ENCODE data around the gene TCOF1.

The TCOF1 gene, protein sequence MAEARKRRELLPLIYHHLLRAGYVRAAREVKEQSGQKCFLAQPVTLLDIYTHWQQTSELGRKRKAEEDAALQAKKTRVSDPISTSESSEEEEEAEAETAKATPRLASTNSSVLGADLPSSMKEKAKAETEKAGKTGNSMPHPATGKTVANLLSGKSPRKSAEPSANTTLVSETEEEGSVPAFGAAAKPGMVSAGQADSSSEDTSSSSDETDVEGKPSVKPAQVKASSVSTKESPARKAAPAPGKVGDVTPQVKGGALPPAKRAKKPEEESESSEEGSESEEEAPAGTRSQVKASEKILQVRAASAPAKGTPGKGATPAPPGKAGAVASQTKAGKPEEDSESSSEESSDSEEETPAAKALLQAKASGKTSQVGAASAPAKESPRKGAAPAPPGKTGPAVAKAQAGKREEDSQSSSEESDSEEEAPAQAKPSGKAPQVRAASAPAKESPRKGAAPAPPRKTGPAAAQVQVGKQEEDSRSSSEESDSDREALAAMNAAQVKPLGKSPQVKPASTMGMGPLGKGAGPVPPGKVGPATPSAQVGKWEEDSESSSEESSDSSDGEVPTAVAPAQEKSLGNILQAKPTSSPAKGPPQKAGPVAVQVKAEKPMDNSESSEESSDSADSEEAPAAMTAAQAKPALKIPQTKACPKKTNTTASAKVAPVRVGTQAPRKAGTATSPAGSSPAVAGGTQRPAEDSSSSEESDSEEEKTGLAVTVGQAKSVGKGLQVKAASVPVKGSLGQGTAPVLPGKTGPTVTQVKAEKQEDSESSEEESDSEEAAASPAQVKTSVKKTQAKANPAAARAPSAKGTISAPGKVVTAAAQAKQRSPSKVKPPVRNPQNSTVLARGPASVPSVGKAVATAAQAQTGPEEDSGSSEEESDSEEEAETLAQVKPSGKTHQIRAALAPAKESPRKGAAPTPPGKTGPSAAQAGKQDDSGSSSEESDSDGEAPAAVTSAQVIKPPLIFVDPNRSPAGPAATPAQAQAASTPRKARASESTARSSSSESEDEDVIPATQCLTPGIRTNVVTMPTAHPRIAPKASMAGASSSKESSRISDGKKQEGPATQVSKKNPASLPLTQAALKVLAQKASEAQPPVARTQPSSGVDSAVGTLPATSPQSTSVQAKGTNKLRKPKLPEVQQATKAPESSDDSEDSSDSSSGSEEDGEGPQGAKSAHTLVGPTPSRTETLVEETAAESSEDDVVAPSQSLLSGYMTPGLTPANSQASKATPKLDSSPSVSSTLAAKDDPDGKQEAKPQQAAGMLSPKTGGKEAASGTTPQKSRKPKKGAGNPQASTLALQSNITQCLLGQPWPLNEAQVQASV (N-terminal part only)

DNA sequence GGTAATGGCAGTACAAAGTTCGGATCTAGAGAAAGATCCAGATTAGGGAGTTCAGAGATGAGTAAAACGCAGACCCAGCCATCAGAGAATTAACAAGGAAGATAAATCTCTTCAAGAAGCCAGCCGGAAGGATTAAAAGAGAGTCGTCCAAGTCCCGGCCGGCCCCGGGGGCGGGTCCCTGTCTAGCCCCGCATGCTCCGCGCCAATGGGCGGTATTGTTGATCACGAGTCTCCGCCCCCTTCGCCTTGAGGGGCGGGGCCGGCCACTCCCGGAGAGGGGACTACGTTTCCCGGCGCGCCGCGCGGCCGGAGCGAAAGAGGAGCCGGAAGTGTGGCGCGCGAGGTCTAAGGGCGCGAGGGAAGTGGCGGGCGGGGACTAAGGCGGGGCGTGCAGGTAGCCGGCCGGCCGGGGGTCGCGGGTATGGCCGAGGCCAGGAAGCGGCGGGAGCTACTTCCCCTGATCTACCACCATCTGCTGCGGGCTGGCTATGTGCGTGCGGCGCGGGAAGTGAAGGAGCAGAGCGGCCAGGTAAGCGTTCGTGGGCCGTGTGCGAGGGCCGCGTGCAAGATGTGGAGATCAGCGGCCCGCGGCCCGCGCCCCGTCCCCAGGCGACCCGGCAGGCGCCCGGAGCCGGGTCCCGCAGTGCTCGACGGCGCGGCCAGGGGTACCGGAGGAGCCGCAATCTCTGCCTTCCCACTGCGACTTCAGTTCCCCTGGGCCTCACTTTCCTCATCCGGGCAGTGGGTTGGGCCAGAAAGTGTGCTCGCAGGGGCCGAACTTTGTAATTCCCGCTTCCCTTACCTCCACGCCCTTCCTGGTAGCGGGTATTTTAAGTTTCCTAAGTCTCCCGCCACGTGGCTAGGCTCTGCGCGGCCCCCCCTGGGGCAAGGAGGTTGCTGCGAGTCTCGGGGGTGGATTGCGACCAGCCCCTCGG lies at the start of gene TCOF1:
Gene TCOF1, plus strand, starts transcription at position 372 of the 935 bp plus-strand sequence. Its CDS starts 50 bp downstream, at position 422.
- DNase-seq: peak; percentile 87

DNA sequence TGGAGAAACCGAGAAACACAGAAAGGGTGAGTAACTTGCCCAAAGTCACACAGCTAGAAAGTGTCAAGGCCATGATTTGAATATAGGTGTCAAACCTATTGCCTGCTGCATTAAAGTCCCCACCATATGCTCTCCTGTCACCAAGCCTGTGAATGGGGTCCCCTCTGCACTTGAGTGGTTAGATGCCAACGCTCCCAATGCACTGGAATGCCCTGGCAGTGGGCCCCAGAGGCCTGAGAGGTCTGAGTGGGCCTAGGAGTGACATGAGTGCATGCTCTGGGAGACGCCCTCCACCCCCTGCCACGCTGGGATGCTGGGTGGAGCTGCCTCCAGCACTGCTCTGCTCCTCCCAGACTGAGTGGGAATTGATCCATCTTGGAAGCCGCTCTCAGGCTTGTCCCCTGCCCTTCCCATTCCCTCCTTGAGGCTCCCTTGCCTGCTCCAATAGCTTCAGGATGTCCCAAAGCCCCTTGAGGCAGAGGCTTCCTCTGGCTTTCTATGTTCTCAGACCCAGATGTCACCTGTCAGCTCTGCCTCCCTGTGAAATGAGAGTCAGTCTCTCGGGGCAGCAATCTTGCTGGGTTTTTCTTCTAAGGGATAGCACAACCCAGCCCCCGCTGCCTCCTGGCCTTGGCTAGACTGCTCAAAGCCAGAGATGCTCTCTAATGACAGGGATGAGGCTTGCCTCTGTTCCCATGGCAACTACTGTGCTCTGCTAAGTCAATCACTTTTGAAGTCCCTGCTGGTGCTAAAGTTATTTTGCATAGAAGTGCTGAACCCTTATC lies 48.2 kb upstream of the TCOF1 start:
- DNase-seq: no peak

DNA sequence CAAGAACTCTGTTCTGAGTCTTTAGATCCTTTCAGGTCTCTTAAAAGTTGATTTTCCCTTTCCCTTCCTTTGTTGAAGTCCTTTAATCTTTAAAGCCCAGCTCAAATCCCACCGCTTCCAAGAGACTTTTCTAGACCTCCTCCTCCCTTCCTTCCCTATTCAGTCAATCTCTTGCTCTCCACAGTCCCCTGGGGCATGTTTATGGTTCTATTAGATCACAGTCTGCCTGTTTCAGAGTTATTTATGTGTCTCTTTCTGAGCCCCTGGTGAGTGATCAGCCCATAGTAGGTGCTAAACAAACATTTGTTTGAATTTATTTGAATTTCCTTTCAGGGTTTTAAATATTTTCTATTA lies 47.6 kb upstream of the TCOF1 start:
- no peak for DNase-seq

DNA sequence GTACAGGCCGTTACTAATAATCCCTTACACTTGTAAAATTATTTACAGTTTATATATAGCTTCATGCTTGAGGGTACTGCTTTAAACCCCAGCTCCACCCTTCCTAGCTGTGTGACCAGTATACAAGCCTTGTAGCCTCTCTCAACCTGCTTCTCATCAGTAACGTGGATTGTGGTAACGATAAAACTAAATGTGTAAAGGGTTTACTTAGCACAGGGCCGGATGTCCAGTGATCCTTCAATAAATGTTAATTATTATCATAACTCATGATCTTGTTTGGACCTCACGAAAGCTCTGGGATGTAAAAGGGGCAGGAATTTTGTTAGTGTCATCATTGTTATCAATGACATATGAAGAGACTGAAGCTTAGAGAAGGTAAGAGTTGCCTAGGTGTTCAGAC lies 47.3 kb upstream of the TCOF1 start:
- DNase-seq: no peak

DNA sequence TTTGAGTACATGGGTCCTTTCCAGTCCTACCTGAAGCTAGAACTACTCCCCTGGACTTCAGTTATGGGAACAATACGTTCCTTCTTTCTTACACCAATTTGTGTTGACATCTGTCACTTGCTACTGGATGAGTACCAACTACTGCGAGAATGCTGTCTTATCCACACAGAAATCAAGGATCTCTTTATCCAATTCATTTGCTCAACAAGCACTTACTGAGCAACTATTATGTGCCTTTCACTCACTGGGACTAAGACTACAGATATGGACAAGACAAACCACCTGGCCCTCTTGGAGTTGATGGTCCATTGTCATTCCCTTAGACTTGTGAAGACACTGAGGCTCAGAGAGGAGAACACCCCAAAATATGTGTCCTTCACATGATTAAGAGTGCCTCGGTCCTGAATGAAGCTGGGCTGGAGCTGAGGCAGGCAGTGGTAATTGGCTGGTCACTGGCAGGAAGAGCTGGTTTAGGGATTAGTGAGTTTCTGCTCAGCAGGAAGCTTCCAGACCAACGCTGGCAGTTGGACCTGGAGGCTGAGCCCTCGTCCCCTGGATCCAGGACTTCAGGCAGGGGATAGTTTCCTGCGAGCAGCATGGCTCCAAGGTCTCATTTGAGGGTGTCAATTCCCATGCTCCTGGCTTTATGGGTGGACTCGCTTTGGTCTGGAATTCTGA lies 46.3 kb upstream of the TCOF1 start:
- no peak for DNase-seq

DNA sequence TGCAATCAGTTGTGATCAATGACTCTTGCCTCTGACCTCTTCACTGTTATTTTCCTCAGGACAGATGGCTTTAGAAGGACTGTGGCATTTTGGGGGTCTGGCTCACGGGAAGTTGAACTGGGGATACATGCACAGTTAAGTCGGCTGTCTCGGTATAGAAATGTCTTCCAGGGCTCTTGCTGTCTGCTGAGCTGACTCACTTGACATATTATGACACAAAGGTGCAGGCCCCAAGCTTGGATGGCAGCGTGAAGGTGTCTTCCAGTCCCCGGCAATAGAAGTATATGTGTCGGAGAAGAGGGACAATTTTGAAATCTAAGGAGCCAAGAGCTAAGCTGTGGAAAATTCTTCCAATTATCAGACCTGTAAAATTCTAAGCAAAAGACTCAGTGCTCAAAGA lies 45.0 kb upstream of the TCOF1 start:
- DNase-seq: no peak

DNA sequence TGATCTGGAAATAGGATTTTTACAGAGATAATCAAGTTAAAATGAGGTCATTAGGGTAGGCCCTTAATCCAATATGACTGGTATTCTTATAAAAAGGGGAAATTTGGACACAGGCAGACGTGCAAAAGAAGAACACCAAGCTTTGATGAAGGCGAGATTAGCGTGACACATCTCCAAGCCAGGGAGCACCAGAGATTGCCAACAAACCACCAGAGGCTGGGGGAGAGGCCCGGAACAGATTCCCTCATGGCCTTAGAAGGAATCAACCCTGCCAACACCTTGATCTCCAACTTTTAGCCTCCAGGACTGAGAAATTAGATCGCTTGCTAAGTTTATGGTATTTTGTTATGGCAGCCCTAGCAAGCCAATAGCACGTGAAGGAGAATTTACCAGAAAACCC lies 44.0 kb upstream of the TCOF1 start:
- DNase-seq: no peak

DNA sequence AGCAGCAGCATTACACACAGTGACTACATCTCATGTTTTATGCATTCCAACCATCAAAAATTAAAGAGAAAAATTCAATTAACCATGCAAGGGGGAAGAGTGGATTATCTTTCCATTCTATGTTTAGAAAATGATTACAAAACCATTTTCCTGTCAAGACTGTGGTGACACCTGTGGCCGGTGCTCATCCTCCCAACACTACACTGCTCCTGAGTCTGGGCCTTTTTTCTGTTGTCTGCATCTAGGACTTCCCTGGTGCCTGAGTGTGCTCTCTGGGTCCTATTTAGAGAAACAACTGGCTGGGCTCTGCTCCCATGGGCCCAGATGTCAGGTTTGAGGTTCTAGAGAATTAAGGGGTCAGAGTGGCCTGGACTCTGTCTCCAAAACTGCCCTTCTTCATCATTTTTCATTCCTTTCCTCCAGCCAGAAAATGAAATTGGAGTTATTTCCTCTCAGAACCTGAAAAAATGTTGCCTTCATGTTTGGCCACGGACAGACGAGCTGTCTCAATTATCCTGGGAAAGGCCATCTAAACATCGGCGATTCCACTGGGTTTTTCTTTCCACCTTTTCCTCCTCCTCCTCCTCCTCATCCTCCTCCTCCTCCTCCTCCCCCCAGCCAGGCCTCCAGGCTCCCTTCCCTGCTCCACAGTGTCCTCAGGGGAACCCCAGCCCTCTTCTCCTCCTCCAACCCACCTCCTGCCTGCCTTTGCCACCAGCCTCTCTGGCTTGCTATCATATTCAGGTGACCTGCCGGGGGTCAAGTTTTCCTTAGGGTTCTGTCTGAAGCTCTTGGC lies 43.4 kb upstream of the TCOF1 start:
- no peak for DNase-seq

DNA sequence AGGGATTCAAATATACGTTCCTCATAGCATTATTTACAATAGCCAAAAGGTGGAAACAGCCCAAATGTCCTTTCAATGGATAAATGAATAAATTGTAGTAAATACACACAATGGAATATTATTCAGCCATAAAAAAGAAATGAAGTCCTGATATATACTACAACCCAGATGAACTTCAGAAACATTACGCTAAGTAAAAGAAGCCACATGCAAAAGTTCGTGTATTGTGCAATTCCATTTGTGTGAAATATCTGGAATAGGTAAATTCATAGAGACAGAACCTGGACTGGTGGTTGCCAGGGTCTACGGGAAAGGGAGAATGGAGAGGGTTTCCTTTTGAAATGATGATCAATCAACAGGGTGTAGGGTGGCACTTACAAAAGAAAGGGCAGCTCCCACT lies 42.3 kb upstream of the TCOF1 start:
- DNase-seq: no peak

DNA sequence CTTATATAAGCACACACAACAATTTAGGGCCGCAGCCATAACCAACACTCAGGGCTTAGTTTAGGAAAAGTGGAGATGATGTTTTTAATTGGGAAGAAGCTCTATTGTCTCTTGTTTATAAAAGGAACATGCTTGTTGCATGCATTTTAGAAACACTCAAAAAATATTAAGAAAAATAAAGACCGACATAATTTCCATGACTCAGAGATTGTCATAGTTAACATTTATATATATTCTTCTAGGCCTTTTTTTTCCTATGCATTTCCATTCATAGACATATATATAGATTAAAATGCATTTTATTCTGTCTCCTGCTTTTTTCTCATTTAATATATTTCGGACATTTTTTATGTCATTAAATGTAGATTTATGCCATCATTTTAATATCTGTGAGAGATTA lies 41.2 kb upstream of the TCOF1 start:
- DNase-seq: no peak

DNA sequence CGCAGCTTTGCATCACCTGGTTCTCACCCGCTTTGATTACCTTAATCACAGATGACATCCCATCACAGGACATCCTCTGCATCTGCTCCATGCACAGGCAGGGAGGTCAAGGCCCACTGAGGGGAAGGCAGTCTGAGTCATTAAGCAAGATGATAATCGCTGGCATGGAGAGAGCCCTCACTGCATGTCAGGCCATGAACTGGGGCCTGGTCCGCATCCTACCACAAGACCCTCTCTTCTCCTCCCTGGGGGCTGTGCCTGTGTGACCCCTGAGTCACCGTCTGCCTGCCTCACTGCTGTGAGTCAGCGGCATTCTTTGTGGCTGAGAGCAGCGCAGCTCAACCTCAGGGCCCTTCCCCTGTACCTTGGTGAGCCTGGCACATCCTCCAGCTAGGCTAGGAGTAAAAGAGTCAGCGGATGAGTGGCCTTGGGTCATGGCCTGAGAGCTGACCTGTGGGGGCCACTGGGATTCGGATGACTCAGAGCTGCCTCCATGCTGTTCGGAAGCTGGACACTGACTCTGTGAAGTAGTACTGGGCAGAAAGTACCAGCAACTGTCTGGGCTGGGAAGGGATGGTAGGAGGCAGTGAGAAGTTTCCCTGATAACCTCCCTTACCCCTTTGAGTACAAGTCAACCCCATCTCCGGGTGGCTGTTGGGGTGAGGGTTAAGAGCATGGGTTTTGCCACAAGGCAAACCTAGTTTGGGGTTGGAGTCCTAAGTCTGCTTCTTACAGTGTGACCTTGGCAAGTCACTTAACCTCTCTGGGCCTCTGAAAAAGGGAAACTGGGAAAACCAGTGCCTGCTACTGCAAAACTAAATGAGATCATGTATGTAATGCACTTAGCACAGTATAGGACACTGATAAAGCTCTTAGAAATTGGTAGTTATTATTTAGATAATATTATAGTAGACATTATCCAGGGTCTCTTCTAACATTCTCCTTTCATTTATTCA lies 40.2 kb upstream of the TCOF1 start:
- no peak for DNase-seq

DNA sequence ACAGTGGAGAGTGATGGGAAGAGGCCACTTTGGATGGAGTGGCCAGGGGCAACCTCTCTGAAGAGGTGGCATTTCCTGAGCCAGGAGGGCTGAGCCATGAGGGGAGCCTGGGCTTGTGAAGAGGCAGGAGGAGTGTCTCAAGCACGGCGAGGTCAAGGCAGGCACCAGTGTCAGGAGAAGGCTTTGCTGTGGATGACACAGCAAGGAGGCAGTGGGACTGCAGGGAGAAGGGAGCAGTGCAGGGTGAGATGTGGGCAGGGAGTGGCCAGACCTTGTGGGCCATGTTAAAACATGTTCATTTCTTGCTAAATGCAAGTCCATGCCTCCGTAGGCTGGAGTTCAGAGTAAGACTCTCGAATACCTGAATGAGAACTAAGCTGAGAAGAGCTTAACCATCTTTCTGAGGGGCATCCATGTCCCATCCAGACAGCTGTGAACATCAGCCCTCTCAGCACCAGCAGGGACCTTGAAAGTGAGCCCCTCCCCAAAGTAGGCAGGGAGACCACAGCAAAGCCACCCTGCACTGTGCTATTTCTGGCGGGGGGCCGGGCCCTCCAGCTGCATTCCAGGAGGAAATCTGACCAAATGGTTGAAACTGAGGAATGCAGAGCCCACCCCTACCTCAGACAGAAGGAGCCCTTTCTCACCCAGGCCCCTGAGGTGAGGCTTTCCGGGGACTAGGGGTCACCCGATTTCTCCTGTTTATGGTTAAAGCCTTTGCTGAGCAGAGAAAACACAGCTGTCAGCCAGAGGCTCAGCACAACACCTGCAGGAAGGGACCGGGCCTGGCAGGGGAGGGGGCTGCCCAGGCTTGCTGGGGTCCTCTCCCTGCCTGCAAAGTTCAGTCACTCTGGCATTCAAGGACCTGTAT lies 38.6 kb upstream of the TCOF1 start:
- DNase-seq: no peak

DNA sequence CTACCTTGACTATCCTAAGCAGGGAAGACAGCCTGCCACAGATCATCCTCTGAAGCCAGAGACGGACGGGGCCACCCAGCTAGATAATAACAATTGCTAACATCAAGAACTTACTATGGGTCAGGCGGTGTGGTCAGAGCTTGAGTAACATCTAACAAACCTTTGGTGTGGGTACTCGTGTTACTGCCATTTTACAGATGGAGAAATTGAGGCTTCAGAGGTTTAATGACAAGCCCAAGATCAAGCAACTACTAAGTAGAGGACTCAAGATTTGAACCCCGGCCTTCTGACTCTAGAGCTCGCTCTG lies 38.1 kb upstream of the TCOF1 start:
- DNase-seq: no peak

DNA sequence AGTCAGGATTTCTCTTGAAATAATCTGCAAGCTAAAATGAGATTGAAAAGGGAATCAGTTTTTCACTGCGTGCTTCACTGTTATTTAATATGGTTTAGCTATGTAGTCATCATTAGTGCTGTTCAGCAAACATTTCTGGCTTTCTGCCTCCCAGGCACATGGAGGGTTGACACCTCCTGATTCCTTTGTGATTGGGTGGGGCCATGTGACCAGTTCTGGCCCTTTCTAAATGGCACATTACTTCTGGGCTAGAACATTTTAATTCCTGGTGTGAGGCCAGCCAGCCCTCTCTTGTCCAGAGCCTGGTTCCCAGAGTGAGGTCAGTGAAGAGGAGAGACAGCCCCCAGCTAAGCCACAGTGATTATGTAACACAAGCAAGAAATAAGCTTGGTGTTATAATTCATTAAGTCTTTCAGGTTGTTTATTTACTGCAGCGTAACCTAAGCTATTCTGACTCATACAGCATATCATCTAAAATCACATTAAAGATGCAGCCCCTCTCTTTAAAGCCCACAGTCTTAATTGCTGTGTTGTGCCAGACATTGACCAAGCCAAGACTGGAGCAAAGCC lies 37.4 kb upstream of the TCOF1 start:
- DNase-seq: no peak

DNA sequence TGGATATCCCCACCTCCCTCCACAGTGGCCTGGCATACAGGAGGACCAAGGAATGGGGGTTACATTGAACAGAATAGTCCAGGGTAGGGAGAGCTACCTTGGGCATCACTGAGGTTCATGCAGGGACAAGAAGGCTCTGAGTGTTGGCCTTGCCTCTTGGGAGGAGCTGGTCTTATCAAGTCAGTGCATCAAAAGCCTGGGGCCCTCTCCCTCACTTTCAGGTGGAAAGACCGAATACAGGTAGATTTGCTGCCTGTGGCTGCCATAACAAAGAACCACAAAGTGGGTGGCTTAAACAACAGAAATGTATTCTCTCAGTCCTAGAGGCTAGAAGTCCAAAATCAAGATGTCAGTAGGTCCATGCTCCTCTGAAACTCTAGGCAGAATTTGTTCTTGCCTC lies 36.3 kb upstream of the TCOF1 start:
- no peak for DNase-seq

DNA sequence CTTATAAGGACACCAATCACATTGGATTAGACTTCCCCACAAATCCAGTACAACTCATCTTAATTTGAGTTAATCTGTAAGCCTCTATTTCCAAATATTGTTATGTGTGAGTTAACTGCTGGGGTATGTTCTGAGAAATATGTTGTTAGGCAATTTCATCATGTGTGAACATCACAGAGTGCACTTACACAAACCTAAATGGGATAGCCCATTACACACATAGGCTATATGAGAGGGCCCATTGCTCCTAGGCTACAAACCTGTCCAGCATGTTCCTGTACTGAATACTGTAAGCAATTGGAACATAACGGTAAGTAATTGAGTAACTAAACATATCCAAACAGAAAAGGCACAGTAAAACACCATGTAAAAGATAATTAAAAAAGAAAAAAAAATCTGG lies 35.7 kb upstream of the TCOF1 start:
- no peak for DNase-seq

DNA sequence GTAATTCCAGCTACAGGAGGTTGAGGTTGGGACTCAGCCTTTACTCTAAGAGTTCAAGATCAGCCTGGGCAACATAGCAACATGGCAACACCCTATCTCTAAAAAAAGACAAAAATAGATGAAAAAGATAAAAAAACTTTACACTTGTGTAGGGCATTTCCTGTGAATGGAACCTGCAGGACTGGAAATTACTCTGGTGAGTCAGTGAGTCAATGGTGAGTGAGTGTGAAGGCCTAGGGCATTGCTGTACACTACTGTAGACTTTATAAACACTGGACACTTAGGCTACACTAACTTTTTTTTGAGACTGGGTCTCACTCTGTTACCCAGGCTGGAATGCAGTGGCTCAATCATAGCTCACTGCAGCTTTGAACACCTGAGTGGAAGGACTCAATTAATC lies 35.3 kb upstream of the TCOF1 start:
- no peak for DNase-seq

Measured in DMS 273 treated with DMSO at 0.1 percent for 48 hours (cell line).